SK-N-SH treated with all-trans-retinoic acid at 6 μM for 48 hours (cell line): ENCODE measurements around the gene PCNT.

Source experiments
- ATAC-seq: fragments of 200-7000 bp; cut with Tn5 transposase; 3 replicates; pipeline ENCODE4 v1.9.1; 2020; ENCODE audit warnings: mild to moderate bottlenecking, moderate library complexity
- ARNTL ChIP-seq: fragments of 450-650 bp; formaldehyde crosslinking; IDR thresholded peaks from 2 replicates; pipeline ENCODE4 v1.5.0; 2020; ENCODE audit warnings: low read depth, mild to moderate bottlenecking, moderate library complexity, borderline replicate concordance
- BACH2 ChIP-seq: fragments of 250-450 bp; sonication (Bioruptor Pico); IDR thresholded peaks from 2 replicates; pipeline ENCODE4 v1.9.0; 2021; ENCODE audit warnings: mild to moderate bottlenecking, borderline replicate concordance
- CSDC2 ChIP-seq: fragments of 250-450 bp; sonication (Bioruptor Pico); IDR thresholded peaks from 2 replicates; pipeline ENCODE4 v1.5.0; 2020; ENCODE audit warnings: mild to moderate bottlenecking, moderate library complexity
- ESRRG ChIP-seq: fragments of 250-450 bp; sonication (Bioruptor Pico); IDR thresholded peaks from 2 replicates; pipeline ENCODE4 v1.6.1; 2021; ENCODE audit warnings: mild to moderate bottlenecking
- GLIS3 ChIP-seq: fragments of 250-450 bp; sonication (Bioruptor Pico); IDR thresholded peaks from 2 replicates; pipeline ENCODE4 v1.5.0; 2020; ENCODE audit warnings: mild to moderate bottlenecking, moderate library complexity
- ISL1 ChIP-seq: fragments of 250-450 bp; sonication (Bioruptor Pico); IDR thresholded peaks from 2 replicates; pipeline ENCODE4 v2.1.2; 2022; ENCODE audit warnings: mild to moderate bottlenecking, moderate library complexity
- OSR1 ChIP-seq: fragments of 250-450 bp; sonication (Bioruptor Pico); IDR thresholded peaks from 2 replicates; pipeline ENCODE4 v1.8.0; 2022; ENCODE audit warnings: moderate library complexity, mild to moderate bottlenecking, inconsistent platforms
- PPARA ChIP-seq: fragments of 250-450 bp; sonication (Bioruptor Pico); IDR thresholded peaks from 2 replicates; pipeline ENCODE4 v1.5.0; 2020; ENCODE audit warnings: mild to moderate bottlenecking, borderline replicate concordance
- RARB ChIP-seq: fragments of 250-450 bp; sonication (Bioruptor Pico); IDR thresholded peaks from 2 replicates; pipeline ENCODE4 v1.8.0; 2021; ENCODE audit warnings: mild to moderate bottlenecking, moderate library complexity
- SNAI2 ChIP-seq: fragments of 250-450 bp; sonication (Bioruptor Pico); IDR thresholded peaks from 2 replicates; pipeline ENCODE4 v1.5.0; 2020; ENCODE audit warnings: mild to moderate bottlenecking, moderate library complexity
- TCF4 ChIP-seq: fragments of 250-450 bp; sonication (Bioruptor Pico); IDR thresholded peaks from 2 replicates; pipeline ENCODE4 v1.8.0; 2021; ENCODE audit warnings: mild to moderate bottlenecking, moderate library complexity, borderline replicate concordance
- TOX ChIP-seq: fragments of 250-450 bp; sonication (Bioruptor Pico); IDR thresholded peaks from 2 replicates; pipeline ENCODE4 v1.8.0; 2021; ENCODE audit warnings: mild to moderate bottlenecking, moderate library complexity, borderline replicate concordance
- ZC3H10 ChIP-seq: fragments of 250-450 bp; sonication (Bioruptor Pico); IDR thresholded peaks from 2 replicates; pipeline ENCODE4 v1.5.1; 2021; ENCODE audit warnings: mild to moderate bottlenecking, moderate library complexity
- ZFP3 ChIP-seq: fragments of 250-450 bp; sonication (Bioruptor Pico); IDR thresholded peaks from 2 replicates; pipeline ENCODE4 v1.5.0; 2020; ENCODE audit warnings: mild to moderate bottlenecking, moderate library complexity
- ZFP30 ChIP-seq: fragments of 450-650 bp; formaldehyde crosslinking; IDR thresholded peaks from 2 replicates; pipeline ENCODE4 v1.5.0; 2022; ENCODE audit warnings: mild to moderate bottlenecking, moderate library complexity
- ZNF565 ChIP-seq: fragments of 450-650 bp; formaldehyde crosslinking; conservative IDR thresholded peaks from 2 replicates; pipeline ENCODE4 v1.5.0; 2020; ENCODE audit warnings: low read depth, mild to moderate bottlenecking, moderate library complexity
- ZNF70 ChIP-seq: fragments of 450-650 bp; formaldehyde crosslinking; IDR thresholded peaks from 2 replicates; pipeline ENCODE4 v1.5.0; 2020; ENCODE audit warnings: mild to moderate bottlenecking, moderate library complexity
- ZNF8 ChIP-seq: fragments of 450-650 bp; formaldehyde crosslinking; IDR thresholded peaks from 2 replicates; pipeline ENCODE4 v1.5.0; 2020; ENCODE audit warnings: mild to moderate bottlenecking, moderate library complexity
- TF ChIP-seq, protein P1 (sequence below): fragments of 250-450 bp; sonication (Bioruptor Pico); IDR thresholded peaks from 2 replicates; pipeline ENCODE4 v1.8.0; 2021; ENCODE audit warnings: low read depth, mild to moderate bottlenecking, moderate library complexity, borderline replicate concordance
- TF ChIP-seq, protein P2 (sequence below): fragments of 250-450 bp; sonication (Bioruptor Pico); IDR thresholded peaks from 2 replicates; pipeline ENCODE4 v1.5.1; 2021; ENCODE audit warnings: mild to moderate bottlenecking, moderate library complexity
- TF ChIP-seq, protein P3 (sequence below): fragments of 250-450 bp; sonication (Bioruptor Pico); IDR thresholded peaks from 2 replicates; pipeline ENCODE4 v1.8.0; 2020; ENCODE audit warnings: mild to moderate bottlenecking, moderate library complexity, borderline replicate concordance
- TF ChIP-seq, protein P4 (sequence below): fragments of 250-450 bp; sonication (Bioruptor Pico); IDR thresholded peaks from 2 replicates; pipeline ENCODE4 v1.5.0; 2020; ENCODE audit warnings: mild to moderate bottlenecking, moderate library complexity
- TF ChIP-seq, protein P5 (sequence below): fragments of 250-450 bp; sonication (Bioruptor Pico); IDR thresholded peaks from 2 replicates; pipeline ENCODE4 v1.5.1; 2020; ENCODE audit warnings: low read depth, mild to moderate bottlenecking, moderate library complexity

The PCNT gene

DNA sequence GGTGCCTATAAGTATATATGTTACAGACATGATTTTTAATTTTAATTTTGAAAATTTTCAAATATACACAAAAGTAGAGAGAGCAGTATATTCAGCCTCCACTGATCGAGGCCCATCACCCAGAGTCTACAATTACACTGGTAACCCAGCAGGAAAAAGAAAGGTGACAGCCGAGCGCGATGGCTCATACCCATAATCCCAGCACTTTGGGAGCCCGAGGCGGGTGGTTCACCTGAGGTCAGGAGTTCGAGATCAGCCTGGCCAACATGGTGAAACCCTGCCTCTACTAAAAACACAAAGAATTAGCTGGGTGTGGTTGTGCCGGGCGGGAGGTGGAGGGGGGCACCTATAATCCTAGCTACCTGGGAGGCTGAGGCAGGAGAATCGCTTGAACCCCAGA lies 36.4 kb upstream of the PCNT start:
- TF ChIP-seq RARB (CRISPR knock-in tag) (no peak), ZFP3 (CRISPR knock-in tag) (no peak), SNAI2 (CRISPR knock-in tag) (no peak), ZNF70 (CRISPR knock-in tag) (no peak), ZC3H10 (CRISPR knock-in tag) (no peak), OSR1 (CRISPR knock-in tag) (no peak), ESRRG (CRISPR knock-in tag) (no peak), ZNF8 (CRISPR knock-in tag) (no peak), TCF4 (CRISPR knock-in tag) (no peak)
- TF ChIP-seq, protein P1, sequence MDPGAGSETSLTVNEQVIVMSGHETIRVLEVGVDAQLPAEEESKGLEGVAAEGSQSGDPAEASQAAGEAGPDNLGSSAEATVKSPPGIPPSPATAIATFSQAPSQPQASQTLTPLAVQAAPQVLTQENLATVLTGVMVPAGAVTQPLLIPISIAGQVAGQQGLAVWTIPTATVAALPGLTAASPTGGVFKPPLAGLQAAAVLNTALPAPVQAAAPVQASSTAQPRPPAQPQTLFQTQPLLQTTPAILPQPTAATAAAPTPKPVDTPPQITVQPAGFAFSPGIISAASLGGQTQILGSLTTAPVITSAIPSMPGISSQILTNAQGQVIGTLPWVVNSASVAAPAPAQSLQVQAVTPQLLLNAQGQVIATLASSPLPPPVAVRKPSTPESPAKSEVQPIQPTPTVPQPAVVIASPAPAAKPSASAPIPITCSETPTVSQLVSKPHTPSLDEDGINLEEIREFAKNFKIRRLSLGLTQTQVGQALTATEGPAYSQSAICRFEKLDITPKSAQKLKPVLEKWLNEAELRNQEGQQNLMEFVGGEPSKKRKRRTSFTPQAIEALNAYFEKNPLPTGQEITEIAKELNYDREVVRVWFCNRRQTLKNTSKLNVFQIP (CRISPR knock-in tag), result no peak
- no peak for ATAC-seq

DNA sequence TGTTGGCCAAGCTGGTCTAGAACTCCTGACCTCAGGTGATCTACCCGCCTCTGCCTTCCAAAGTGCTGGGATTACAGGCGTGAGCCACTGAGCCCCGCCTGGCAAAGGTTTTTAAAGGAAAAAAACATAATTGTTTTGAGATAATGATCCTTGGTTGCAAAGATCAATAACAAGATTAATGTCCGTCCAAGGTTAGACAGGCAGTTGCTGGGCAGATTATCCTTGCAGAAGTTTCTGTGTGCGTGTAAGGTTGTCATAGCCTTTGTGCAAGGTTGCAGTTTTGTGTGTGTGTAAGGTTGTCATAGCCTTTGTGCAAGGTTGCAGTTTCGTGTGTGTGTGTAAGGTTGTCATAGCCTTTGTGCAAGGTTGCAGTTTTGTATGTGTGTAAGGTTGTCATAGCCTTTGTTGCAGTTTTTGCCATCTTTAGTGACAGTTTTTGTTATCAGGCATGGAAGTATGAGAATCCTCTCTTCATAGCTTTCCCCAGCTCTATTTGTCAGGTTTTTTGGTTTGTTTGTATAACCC lies 34.2 kb upstream of the PCNT start:
- no peak for TF ChIP-seq ISL1 (CRISPR knock-in tag)
- no peak for TF ChIP-seq GLIS3 (CRISPR knock-in tag)
- TF ChIP-seq CSDC2, result no peak
- TF ChIP-seq ZFP30 (CRISPR knock-in tag), result no peak
- no peak for TF ChIP-seq ZC3H10 (CRISPR knock-in tag)
- TF ChIP-seq RARB (CRISPR knock-in tag), result no peak
- TF ChIP-seq ZNF565, result no peak
- TF ChIP-seq, protein P2, sequence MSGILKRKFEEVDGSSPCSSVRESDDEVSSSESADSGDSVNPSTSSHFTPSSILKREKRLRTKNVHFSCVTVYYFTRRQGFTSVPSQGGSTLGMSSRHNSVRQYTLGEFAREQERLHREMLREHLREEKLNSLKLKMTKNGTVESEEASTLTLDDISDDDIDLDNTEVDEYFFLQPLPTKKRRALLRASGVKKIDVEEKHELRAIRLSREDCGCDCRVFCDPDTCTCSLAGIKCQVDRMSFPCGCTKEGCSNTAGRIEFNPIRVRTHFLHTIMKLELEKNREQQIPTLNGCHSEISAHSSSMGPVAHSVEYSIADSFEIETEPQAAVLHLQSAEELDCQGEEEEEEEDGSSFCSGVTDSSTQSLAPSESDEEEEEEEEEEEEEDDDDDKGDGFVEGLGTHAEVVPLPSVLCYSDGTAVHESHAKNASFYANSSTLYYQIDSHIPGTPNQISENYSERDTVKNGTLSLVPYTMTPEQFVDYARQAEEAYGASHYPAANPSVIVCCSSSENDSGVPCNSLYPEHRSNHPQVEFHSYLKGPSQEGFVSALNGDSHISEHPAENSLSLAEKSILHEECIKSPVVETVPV (CRISPR knock-in tag), result no peak
- TF ChIP-seq TCF4 (CRISPR knock-in tag), result no peak
- no peak for TF ChIP-seq OSR1 (CRISPR knock-in tag)
- no peak for TF ChIP-seq ZNF8 (CRISPR knock-in tag)
- TF ChIP-seq, protein P3, sequence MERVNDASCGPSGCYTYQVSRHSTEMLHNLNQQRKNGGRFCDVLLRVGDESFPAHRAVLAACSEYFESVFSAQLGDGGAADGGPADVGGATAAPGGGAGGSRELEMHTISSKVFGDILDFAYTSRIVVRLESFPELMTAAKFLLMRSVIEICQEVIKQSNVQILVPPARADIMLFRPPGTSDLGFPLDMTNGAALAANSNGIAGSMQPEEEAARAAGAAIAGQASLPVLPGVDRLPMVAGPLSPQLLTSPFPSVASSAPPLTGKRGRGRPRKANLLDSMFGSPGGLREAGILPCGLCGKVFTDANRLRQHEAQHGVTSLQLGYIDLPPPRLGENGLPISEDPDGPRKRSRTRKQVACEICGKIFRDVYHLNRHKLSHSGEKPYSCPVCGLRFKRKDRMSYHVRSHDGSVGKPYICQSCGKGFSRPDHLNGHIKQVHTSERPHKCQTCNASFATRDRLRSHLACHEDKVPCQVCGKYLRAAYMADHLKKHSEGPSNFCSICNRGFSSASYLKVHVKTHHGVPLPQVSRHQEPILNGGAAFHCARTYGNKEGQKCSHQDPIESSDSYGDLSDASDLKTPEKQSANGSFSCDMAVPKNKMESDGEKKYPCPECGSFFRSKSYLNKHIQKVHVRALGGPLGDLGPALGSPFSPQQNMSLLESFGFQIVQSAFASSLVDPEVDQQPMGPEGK (CRISPR knock-in tag), result no peak
- no peak for TF ChIP-seq ZFP3 (CRISPR knock-in tag)
- TF ChIP-seq BACH2, result no peak
- ATAC-seq, result no peak

DNA sequence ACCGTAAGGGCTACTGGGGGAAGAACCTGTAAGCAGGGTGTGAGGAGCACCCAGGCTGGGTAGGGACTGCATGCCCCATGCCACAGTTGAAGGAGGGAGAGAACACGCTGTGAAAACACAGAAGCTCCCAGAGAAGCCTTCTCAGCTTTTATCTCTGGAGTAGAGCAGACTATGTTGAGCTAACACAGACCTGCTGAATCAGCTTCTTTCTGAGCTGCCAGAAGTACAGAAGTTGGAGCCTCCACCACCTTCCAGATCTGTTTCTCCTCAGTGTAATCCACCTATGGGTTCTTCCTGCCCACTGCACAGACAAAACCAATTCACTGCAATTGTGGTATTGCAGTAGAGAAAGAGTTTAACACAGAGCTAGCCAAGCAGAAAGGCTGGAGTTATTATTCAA lies 32.4 kb upstream of the PCNT start:
- no peak for ATAC-seq
- TF ChIP-seq, protein P3 (CRISPR knock-in tag), result no peak
- no peak for TF ChIP-seq ZFP30 (CRISPR knock-in tag)
- no peak for TF ChIP-seq ISL1 (CRISPR knock-in tag)
- TF ChIP-seq, protein P4, sequence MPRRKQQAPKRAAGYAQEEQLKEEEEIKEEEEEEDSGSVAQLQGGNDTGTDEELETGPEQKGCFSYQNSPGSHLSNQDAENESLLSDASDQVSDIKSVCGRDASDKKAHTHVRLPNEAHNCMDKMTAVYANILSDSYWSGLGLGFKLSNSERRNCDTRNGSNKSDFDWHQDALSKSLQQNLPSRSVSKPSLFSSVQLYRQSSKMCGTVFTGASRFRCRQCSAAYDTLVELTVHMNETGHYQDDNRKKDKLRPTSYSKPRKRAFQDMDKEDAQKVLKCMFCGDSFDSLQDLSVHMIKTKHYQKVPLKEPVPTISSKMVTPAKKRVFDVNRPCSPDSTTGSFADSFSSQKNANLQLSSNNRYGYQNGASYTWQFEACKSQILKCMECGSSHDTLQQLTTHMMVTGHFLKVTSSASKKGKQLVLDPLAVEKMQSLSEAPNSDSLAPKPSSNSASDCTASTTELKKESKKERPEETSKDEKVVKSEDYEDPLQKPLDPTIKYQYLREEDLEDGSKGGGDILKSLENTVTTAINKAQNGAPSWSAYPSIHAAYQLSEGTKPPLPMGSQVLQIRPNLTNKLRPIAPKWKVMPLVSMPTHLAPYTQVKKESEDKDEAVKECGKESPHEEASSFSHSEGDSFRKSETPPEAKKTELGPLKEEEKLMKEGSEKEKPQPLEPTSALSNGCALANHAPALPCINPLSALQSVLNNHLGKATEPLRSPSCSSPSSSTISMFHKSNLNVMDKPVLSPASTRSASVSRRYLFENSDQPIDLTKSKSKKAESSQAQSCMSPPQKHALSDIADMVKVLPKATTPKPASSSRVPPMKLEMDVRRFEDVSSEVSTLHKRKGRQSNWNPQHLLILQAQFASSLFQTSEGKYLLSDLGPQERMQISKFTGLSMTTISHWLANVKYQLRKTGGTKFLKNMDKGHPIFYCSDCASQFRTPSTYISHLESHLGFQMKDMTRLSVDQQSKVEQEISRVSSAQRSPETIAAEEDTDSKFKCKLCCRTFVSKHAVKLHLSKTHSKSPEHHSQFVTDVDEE (CRISPR knock-in tag), result no peak
- TF ChIP-seq ZNF8 (CRISPR knock-in tag), result no peak
- no peak for TF ChIP-seq ZFP3 (CRISPR knock-in tag)
- TF ChIP-seq, protein P2 (CRISPR knock-in tag), result no peak
- no peak for TF ChIP-seq RARB (CRISPR knock-in tag)
- no peak for TF ChIP-seq TOX (CRISPR knock-in tag)
- no peak for TF ChIP-seq ESRRG (CRISPR knock-in tag)
- no peak for TF ChIP-seq ARNTL (CRISPR knock-in tag)
- no peak for TF ChIP-seq PPARA
- TF ChIP-seq, protein P1 (CRISPR knock-in tag), result no peak
- TF ChIP-seq, protein P5, sequence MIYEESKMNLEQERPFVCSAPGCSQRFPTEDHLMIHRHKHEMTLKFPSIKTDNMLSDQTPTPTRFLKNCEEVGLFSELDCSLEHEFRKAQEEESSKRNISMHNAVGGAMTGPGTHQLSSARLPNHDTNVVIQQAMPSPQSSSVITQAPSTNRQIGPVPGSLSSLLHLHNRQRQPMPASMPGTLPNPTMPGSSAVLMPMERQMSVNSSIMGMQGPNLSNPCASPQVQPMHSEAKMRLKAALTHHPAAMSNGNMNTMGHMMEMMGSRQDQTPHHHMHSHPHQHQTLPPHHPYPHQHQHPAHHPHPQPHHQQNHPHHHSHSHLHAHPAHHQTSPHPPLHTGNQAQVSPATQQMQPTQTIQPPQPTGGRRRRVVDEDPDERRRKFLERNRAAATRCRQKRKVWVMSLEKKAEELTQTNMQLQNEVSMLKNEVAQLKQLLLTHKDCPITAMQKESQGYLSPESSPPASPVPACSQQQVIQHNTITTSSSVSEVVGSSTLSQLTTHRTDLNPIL, result no peak
- no peak for TF ChIP-seq CSDC2
- TF ChIP-seq GLIS3 (CRISPR knock-in tag), result no peak
- no peak for TF ChIP-seq SNAI2 (CRISPR knock-in tag)
